Measurements from ENCODE around the gene ADGRL2. TPM values are rescaled to one million over a fixed set of nuclear protein-coding genes. Genes with fewer than 3 reads are reported as not detected.

Gene ADGRL2
- total and polyA plus RNA-seq, 10 donors, result 5.4 to 115 (median 60.7) TPM

GRCh38 chr1:81921344-81921743 is 120.6 kb downstream of the ADGRL2 start:
- H3K27ac ChIP-seq, result no peak overlapping the region
- no peak for DNase-seq
- no peaks in the 10 kb centered on the region for H3K9me3 ChIP-seq
- 66 to 85% (median 72%) methylated on average over 4 of the region's 4 CpGs for WGBS, 5 donors
- H3K36me3 ChIP-seq, result no peaks in the 10 kb centered on the region
- intact Hi-C loops (cut with DNase I; ENCODE audit: low total_unique reads), result no loop called here
- peaks cover 0 to 12% (median under 1%) of the 10 kb centered on the region in 6 donors for H3K4me1 ChIP-seq
- TF ChIP-seq POLR2AphosphoS5 (IDR thresholded peaks at IDR 0.05), result no peak
- no peak for TF ChIP-seq POLR2A (IDR thresholded peaks at IDR 0.05)
- no peak for TF ChIP-seq CTCF (IDR thresholded peaks at IDR 0.05 in 8 of 11, conservative IDR thresholded peaks at IDR 0.05 in 3 of 11)
- no peak overlapping the region for H3K4me3 ChIP-seq
- H3K27me3 ChIP-seq (replicated peaks in 1 of 7), result no peaks in the 10 kb centered on the region

GRCh38 chr1:81921851-81922462 is 121.2 kb downstream of the ADGRL2 start:
- H3K27me3 ChIP-seq (replicated peaks in 1 of 7), result no peaks in the 10 kb centered on the region
- no peak overlapping the region for H3K4me3 ChIP-seq
- TF ChIP-seq CTCF (IDR thresholded peaks at IDR 0.05 in 8 of 11, conservative IDR thresholded peaks at IDR 0.05 in 3 of 11), result no peak
- TF ChIP-seq POLR2A (IDR thresholded peaks at IDR 0.05), result no peak
- no peak for TF ChIP-seq POLR2AphosphoS5 (IDR thresholded peaks at IDR 0.05)
- 64 to 80% (median 72%) methylated on average over 5 of the region's 5 CpGs for WGBS, 5 donors
- no peaks in the 10 kb centered on the region for H3K9me3 ChIP-seq
- DNase-seq, result no peak
- peaks cover 0 to 12% (median 5%) of the 10 kb centered on the region in 6 donors for H3K4me1 ChIP-seq
- intact Hi-C loops (cut with DNase I; ENCODE audit: low total_unique reads), result no loop called here
- no peaks in the 10 kb centered on the region for H3K36me3 ChIP-seq
- H3K27ac ChIP-seq, result no peak overlapping the region

GRCh38 chr1:81922955-81923354 is 122.2 kb downstream of the ADGRL2 start:
- no peak for TF ChIP-seq CTCF (IDR thresholded peaks at IDR 0.05 in 8 of 11, conservative IDR thresholded peaks at IDR 0.05 in 3 of 11)
- TF ChIP-seq POLR2AphosphoS5 (IDR thresholded peaks at IDR 0.05), result no peak
- no peak for TF ChIP-seq POLR2A (IDR thresholded peaks at IDR 0.05)
- Histone ChIP-seq H3K9me3 (no peaks in the 10 kb centered on the region), H3K27ac (no peak overlapping the region), H3K27me3 (replicated peaks in 1 of 7) (no peaks in the 10 kb centered on the region), H3K4me1 (peaks cover 0 to 13% (median 9%) of the 10 kb centered on the region in 6 donors), H3K4me3 (no peak overlapping the region), H3K36me3 (no peaks in the 10 kb centered on the region)
- 12 to 42% (median 23%) methylated on average over 2 of the region's 2 CpGs for WGBS, 5 donors
- intact Hi-C loops (cut with DNase I; ENCODE audit: low total_unique reads), result no loop called here
- no peak for DNase-seq

GRCh38 chr1:81929106-81929505 is 128.4 kb downstream of the ADGRL2 start:
- WGBS, 5 donors, result 93 to 97% (median 96%) methylated on average over 4 of the region's 4 CpGs
- H3K4me1 ChIP-seq, result peaks cover 0 to 13% (median 4%) of the 10 kb centered on the region in 6 donors
- no peak overlapping the region for H3K27ac ChIP-seq
- no peaks in the 10 kb centered on the region for H3K27me3 ChIP-seq (replicated peaks in 1 of 7)
- intact Hi-C loops (cut with DNase I; ENCODE audit: low total_unique reads), result no loop called here
- H3K4me3 ChIP-seq, result no peak overlapping the region
- DNase-seq, result no peak
- TF ChIP-seq POLR2AphosphoS5 (IDR thresholded peaks at IDR 0.05), result no peak
- TF ChIP-seq CTCF (IDR thresholded peaks at IDR 0.05 in 8 of 11, conservative IDR thresholded peaks at IDR 0.05 in 3 of 11), result no peak
- TF ChIP-seq POLR2A (IDR thresholded peaks at IDR 0.05), result no peak
- no peaks in the 10 kb centered on the region for H3K36me3 ChIP-seq
- H3K9me3 ChIP-seq, result peaks cover 0 to 5% (median 0%) of the 10 kb centered on the region in 8 donors
